GM23338 (cell line): ENCODE measurements around the gene STX7. TPM values are rescaled to one million over a fixed set of nuclear protein-coding genes. Genes with fewer than 3 reads are reported as not detected.

Source experiments
- ATAC-seq: fragments of 200-7000 bp; cut with Tn5 transposase; 3 replicates; pipeline ENCODE4 v1.9.1; 2020
- DNase-seq: peaks from one replicate; pipeline ENCODE4 v3.0.0-alpha.2; 2015; ENCODE audit warnings: low spot score
- H2AFZ ChIP-seq: fragments of 200-600 bp; sonication (generic); 2 replicates; pipeline ENCODE4 v1.8.0; 2016; ENCODE audit warnings: antibody characterized with exemption, mild to moderate bottlenecking, moderate library complexity
- H3F3A ChIP-seq: fragments of 200-600 bp; sonication (generic); replicated peaks from 2 replicates; pipeline ENCODE4 v1.8.0; 2017; ENCODE audit warnings: antibody characterized with exemption, mixed run types, low read depth
- H3K27ac ChIP-seq: fragments of 200-600 bp; sonication (generic); 2 replicates; pipeline ENCODE4 v1.6.1; 2016; ENCODE audit warnings: low read depth
- H3K27me3 ChIP-seq: fragments of 200-600 bp; sonication (generic); 2 replicates; pipeline ENCODE4 v1.8.0; 2016; ENCODE audit warnings: mild to moderate bottlenecking, mixed run types, moderate library complexity; ENCODE audit not compliant: insufficient read depth
- H3K36me3 ChIP-seq: fragments of 200-600 bp; sonication (generic); 2 replicates; pipeline ENCODE4 v1.8.0; 2016; ENCODE audit warnings: mild to moderate bottlenecking; ENCODE audit not compliant: insufficient read depth
- H3K4me1 ChIP-seq: fragments of 200-600 bp; sonication (generic); 2 replicates; pipeline ENCODE4 v1.8.0; 2016; ENCODE audit warnings: mild to moderate bottlenecking, moderate library complexity; ENCODE audit not compliant: insufficient read depth
- H3K4me2 ChIP-seq: fragments of 200-600 bp; sonication (generic); 2 replicates; pipeline ENCODE4 v1.7.1; 2017; ENCODE audit warnings: mixed run types
- H3K4me3 ChIP-seq: fragments of 200-600 bp; sonication (generic); 2 replicates; pipeline ENCODE4 v1.6.1; 2016; ENCODE audit warnings: mixed run types
- H3K79me2 ChIP-seq: fragments of 200-600 bp; sonication (generic); replicated peaks from 2 replicates; pipeline ENCODE4 v1.8.0; 2017; ENCODE audit warnings: mild to moderate bottlenecking; ENCODE audit not compliant: insufficient read depth
- H3K9me2 ChIP-seq: fragments of 200-600 bp; sonication (generic); 2 replicates; pipeline ENCODE4 v1.8.0; 2017; ENCODE audit not compliant: insufficient read depth
- H4K20me1 ChIP-seq: fragments of 200-600 bp; sonication (generic); replicated peaks from 2 replicates; pipeline ENCODE4 v1.8.0; 2017; ENCODE audit warnings: mild to moderate bottlenecking; ENCODE audit not compliant: insufficient read depth
- H3K27ac Mint-ChIP-seq: 2 replicates; pipeline ENCODE4 v1.8.0; 2020; ENCODE audit warnings: inconsistent platforms, mild to moderate bottlenecking, moderate library complexity, mixed read lengths
- H3K27me3 Mint-ChIP-seq: 3 replicates; pipeline ENCODE4 v1.8.0; 2022; ENCODE audit warnings: low read depth, mild to moderate bottlenecking, moderate library complexity, mixed read lengths, inconsistent platforms; ENCODE audit not compliant: insufficient read depth, poor library complexity
- H3K36me3 Mint-ChIP-seq: 3 replicates; pipeline ENCODE4 v1.8.0; 2021; ENCODE audit warnings: low read depth, mild to moderate bottlenecking, inconsistent platforms, moderate library complexity, mixed read lengths
- H3K4me1 Mint-ChIP-seq: 3 replicates; pipeline ENCODE4 v1.8.0; 2020; ENCODE audit warnings: mild to moderate bottlenecking, inconsistent platforms, mixed read lengths
- H3K4me3 Mint-ChIP-seq: 3 replicates; pipeline ENCODE4 v1.8.0; 2021; ENCODE audit warnings: moderate library complexity, mild to moderate bottlenecking, inconsistent platforms, mixed read lengths
- H3K9me3 Mint-ChIP-seq: 3 replicates; pipeline ENCODE4 v1.8.0; 2020; ENCODE audit warnings: moderate library complexity, mild to moderate bottlenecking, inconsistent platforms, mixed read lengths
- EZH2 ChIP-seq: fragments of 200-600 bp; sonication (generic); IDR thresholded peaks from one replicate; pipeline ENCODE4 v1.8.0; 2017; ENCODE audit warnings: antibody characterized with exemption, mild to moderate bottlenecking, low read depth; ENCODE audit not compliant: unreplicated experiment
- NANOG ChIP-seq: IDR thresholded peaks from 2 replicates; pipeline ENCODE4 v1.6.1; 2016; ENCODE audit warnings: antibody characterized with exemption, borderline replicate concordance
- POLR2AphosphoS5 ChIP-seq: IDR thresholded peaks from 2 replicates; pipeline ENCODE4 v1.6.1; 2016; ENCODE audit warnings: antibody characterized with exemption, low read depth
- ZNF331 ChIP-seq: fragments of 250-450 bp; sonication (Bioruptor Pico); IDR thresholded peaks from 2 replicates; pipeline ENCODE4 v1.5.0; 2020; ENCODE audit warnings: low read depth, mild to moderate bottlenecking, moderate library complexity
- ZNF462 ChIP-seq: fragments of 250-450 bp; sonication (Bioruptor Pico); IDR thresholded peaks from 2 replicates; pipeline ENCODE4 v1.5.0; 2020; ENCODE audit warnings: mild to moderate bottlenecking, moderate library complexity
- polyA plus RNA-seq: library from polyadenylated mRNA; unstranded; fragments of >200 nt; fragmentation: Nextera tagmentation; extraction: Ambion mirVana; gene quantifications from 2 replicates; pipeline ENCODE4 v1.2.1, GENCODE V29; 2016
- total RNA-seq: library from RNA; depleted of rRNA; stranded (reverse); fragments of >200 nt; shearing (Covaris generic); gene quantifications from 2 replicates; pipeline ENCODE4 v1.2.3, GENCODE V29; 2014

The STX7 gene
- total and polyA plus RNA-seq, 2 experiments from 2014 or later: 22.4 to 28.8 TPM

DNA sequence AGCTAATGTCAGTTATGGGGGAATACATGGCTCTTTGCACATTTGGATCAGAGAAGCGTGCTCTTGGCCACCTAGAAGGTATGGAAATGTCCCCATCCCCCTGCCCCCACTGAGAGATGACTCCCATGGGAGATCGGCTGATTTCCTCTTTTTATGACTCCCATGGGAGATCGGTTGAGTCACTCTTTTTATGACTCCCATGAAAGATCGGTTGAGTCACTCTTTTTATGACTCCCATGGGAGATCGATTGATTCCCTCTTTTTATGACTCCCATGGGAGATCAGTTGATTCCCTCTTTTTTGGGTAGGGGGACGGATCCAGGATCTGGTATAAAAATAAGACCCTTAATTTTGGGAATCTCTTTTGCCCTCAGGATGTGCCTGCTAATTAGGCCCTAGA, 14.9 kb upstream of the STX7 start (continued):
- TF ChIP-seq ZNF462 (CRISPR knock-in tag): no peak
- TF ChIP-seq POLR2AphosphoS5: no peak

- peaks cover 3% of the 10 kb centered on the region; the same call in 1 of the 3 replicates for H3K4me1 Mint-ChIP-seq
- H3K4me3 Mint-ChIP-seq: no peak overlapping the region
- H3K4me3 ChIP-seq: no peak overlapping the region
- no peaks in the 10 kb centered on the region for H3K27me3 ChIP-seq
- peak overlapping the region; percentile 84; the same call in 1 of the 2 replicates for H2AFZ ChIP-seq
- no peaks in the 10 kb centered on the region for H3K9me2 ChIP-seq
- H3K79me2 ChIP-seq: no peaks in the 10 kb centered on the region
- no peaks in the 10 kb centered on the region for H3K36me3 ChIP-seq
- no peaks in the 10 kb centered on the region for H3K36me3 Mint-ChIP-seq
- no peaks in the 10 kb centered on the region for H3K9me3 Mint-ChIP-seq
- H4K20me1 ChIP-seq: no peaks in the 10 kb centered on the region
- TF ChIP-seq NANOG (no peak), ZNF462 (CRISPR knock-in tag) (no peak), POLR2AphosphoS5 (no peak), ZNF331 (CRISPR knock-in tag) (no peak), EZH2 (no peak)
- H3K27ac ChIP-seq: no peak overlapping the region
- no peak overlapping the region; the same call in 1 of the 2 replicates for H3K27ac Mint-ChIP-seq
- DNase-seq (no peak), ATAC-seq (no peak)
- H3K27me3 Mint-ChIP-seq: no peaks in the 10 kb centered on the region
- no peaks in the 10 kb centered on the region for H3K4me1 ChIP-seq
- H3K4me2 ChIP-seq: no peak overlapping the region
- H3F3A ChIP-seq: no peaks in the 10 kb centered on the region
These were observed 13.5 kb upstream of the STX7 start for GRCh38 chr6:132526461-132526860.
